ENCODE data around the gene LRPAP1.
"Not testable (repeated sequence)": the region's sequence is repeated elsewhere in the genome, so short reads cannot be mapped to it uniquely, and the experiment has no call there.

Gene LRPAP1

GRCh38 chr4:3471098-3471760, 61.0 kb downstream of the LRPAP1 start:
- DNase-seq: no peak

- DNase-seq: no peak
Observed at GRCh38 chr4:3470244-3471097, 61.8 kb downstream of the LRPAP1 start.

DNA sequence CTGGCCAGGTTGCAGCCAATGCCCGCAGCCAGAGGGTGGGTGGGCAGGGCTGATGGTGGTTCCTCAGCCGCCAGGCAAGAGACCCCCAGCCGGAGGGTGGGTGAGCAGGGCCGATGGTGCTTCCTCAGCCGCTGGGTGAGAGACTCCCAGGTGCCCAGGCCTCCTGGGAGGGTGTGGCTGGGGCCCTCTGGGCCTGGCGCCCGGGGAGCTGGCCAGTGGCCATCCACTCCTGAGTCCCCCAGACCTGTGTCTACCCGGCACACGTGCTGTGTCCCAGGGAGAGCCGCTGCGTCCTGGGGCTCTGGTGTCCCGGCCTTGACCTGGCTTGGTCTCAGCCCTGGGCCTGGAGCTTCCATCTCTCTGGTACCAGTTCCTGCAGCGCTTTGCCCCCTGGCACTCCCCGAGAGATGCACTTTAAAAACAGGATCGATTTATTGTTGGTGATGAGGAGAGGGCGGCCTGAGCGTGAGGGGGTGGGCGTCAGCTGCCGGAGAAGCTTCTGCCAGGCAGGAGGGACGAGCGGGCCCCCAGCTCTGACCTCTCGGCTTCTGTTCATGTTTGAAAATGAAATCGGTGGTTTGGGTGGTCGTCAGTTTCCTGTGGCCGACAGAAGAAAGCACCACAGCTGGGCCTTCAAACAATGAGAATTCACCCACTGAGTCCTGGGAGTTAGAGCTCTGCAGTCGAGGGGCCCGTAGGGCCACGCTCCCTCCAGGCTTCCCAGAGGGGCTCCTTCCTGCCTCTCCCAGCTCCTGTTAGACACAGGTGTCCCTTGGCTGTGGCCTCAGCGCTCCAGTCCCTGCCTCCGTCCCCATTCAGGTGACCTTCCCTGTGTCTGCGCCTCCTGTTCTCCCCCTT, 62.6 kb downstream of the LRPAP1 start:
- no peak for DNase-seq

DNA sequence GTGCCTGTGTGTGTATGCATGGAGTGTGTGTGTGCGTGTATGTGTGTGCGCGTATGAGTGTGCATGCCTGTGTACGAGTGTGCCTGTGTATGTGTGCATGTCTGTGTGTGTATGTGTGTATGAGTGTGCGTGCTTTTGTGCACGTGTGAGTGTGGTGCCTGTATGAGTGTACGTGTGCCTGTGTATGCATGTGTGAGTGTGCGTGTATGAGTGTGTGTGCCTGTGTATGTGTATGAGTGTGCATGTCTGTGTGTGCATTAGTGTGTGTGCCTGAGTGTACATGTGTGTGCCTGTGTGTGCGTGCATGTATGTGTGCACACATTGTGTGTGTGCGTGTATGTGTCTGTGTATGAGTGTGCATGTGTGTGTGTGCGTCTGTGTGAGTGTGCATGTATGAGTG, 63.4 kb downstream of the LRPAP1 start:
- DNase-seq: no peak

- DNase-seq: no peak
Observed at GRCh38 chr4:3468154-3468553, 64.1 kb downstream of the LRPAP1 start.

DNA sequence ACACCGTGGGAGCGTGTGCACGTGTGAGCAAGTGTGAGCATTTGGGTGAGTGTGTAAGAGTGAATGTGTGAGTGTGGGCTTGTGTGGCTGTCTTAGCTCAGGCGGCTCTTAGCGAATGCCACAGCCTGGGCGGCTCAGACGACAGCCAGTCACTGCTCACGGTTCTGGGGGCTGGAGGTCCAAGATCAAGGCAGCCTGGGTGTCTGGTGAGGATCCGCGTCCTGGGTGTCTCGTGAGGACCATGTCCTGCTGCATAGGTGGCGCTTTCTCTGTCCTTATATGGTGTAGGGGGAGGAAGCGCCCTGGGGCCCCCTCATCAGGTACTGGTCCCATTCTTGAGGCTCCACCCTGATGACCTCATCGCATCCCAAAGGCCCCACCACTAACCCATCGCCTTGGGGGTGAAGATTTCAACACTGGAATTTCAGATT, 64.6 kb downstream of the LRPAP1 start:
- no peak for DNase-seq

GRCh38 chr4:3466691-3467600, 65.3 kb downstream of the LRPAP1 start:
- DNase-seq: no peak

DNA sequence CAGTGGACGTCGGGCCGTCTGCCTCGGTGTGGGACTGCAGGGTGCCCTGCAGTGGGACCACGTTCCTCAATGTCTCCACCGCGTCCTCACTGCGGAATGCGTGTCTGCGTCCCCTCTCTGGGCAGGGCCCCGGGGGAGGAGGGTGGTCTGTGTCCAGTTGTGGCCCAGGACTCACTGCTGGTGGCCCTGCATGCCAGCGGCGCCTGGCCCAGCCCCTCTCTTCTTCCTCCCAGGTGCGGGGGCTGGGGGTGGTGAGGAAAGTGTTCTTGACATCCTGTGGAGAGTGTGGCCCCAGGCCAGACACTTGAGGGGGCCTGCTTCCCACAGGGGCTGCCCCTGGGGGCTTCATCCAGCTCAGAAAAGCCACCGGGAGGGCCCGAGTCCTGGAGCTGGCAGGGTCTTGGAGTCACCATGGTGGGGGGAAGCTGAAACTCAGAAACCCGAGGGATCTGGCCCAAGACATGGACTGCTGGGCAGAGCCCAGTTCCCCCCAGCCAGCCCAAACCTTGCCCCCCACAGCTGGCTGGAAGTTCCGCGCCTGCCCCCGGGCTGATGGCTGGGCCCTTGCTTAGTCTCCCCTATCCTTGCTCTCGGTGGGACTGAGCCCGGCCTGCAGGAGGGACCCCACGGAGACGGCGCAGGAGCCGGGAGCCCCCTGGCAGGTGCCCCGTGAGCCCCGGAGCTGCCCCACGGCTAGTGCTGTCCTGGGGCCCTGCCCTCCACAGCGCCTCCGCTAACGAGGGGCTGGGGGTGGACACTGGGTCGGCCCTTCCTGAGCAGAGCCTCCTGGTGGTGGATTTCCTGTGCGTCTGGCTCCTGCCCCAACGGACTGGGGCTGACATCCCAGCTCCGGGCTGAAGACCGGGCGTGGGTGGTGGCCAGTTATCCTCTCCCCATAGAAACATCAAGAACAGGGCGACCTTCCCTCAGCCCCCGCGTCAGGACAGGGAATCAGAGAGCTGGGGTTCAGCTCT, 66.2 kb downstream of the LRPAP1 start:
- DNase-seq: no peak

DNA sequence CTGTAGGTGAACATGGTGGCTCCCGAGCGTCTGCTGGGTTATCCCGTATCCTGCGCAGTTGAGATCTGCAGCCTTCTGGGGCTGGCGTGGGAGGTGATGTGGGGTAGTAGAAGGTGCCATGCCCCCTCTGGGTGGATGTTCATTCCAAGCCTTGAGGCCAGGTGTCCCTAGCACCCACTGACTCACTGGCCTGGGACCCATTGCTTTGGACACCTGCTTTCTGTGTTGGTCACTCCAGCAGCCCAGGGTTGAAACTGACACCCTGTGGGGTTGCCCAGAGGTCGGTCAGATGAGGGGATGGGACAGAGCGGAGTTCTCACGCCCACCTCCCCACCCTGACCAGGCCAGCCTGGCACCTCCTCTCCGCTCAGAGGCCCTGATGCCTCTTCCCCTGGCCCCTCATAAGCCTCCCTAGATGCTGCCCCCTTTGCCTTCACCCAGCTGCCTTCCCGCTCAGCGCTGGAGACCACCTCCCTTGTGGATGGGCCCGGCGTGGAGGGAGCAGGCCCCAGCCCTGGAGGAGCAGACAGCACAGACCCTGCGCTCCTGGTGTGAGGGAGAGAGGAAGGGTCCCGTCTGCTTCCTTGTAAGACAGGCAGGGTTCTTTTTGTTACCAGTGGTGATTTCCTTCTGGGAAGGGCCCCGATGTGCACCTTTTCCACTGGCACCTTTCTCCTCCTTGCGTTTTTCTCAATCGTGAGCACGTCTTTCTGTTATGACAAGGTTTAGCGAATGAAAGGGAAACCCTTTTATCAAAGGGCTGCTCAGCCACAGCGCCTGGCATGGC, 67.1 kb downstream of the LRPAP1 start:
- no peak for DNase-seq

- no peak for DNase-seq
Observed at GRCh38 chr4:3464349-3464905, 67.8 kb downstream of the LRPAP1 start.

- DNase-seq: no peak
Observed at GRCh38 chr4:3463556-3464348, 68.5 kb downstream of the LRPAP1 start.

- DNase-seq: no peak
Observed at GRCh38 chr4:3462790-3463415, 69.3 kb downstream of the LRPAP1 start, which contains the start of gene DOK7. Gene DOK7, plus strand, starts transcription at chr4:3463306. Its CDS starts 70 bp downstream, at chr4:3463376.

- no peak for DNase-seq
Observed at GRCh38 chr4:3462321-3462789, 69.9 kb downstream of the LRPAP1 start.

DNA sequence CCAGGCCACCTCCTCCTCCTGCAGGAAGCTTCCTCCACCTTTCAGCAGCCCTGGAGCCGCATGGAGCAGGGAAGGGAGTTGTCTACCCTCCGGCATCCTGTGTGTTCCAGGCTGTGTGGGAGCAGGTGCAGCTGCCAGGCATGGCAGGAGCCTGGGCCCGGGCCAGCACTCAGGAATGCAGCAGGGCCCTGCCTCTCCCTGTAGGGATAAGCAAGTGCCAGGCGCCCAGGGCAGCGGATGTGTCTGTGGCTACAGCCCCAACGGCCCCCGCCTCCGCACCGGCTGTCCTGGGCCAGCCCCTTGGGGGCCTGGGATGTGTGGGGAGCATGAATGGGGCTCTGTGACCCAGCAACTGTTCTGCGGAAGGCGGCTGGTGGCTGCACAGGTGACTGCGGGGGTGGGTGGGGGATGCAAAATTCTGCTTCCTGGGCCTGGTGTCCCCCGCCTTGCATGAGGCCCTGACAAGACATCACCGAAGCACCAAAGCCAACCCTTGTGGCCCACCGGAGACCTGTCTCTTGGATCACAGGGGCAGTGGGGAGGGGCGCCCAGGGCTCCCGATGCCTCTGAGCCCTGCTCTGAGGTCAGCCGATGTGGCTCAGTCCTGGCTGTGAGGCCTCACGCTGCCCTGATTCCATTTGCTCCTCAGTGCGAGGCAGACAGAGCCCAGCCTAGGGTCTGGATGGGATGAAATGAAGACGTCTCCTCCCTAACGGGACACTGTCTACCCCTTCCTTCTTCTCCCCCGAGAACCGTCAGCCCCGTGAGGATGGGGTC, 70.5 kb downstream of the LRPAP1 start:
- no peak for DNase-seq

DNA sequence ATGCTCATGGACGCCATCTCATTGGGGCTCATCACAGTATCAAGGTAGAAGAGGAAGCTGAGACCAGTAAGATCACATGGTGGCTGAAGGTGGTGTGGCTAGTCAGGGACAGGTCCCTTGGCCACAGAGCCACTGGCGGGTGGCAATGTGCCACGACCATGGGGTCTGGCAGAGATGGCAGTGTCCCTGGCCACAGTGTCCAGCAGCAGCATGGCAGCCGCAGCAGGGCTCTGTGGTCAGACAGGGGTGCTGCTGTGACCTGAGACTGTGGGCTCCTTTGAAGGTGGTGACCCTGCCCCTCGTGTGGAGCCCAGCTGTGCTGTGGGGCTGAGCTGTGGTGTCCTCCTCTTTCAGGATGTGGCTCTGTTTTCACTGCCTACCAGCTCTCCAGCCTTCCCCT, 71.3 kb downstream of the LRPAP1 start:
- no peak for DNase-seq

DNA sequence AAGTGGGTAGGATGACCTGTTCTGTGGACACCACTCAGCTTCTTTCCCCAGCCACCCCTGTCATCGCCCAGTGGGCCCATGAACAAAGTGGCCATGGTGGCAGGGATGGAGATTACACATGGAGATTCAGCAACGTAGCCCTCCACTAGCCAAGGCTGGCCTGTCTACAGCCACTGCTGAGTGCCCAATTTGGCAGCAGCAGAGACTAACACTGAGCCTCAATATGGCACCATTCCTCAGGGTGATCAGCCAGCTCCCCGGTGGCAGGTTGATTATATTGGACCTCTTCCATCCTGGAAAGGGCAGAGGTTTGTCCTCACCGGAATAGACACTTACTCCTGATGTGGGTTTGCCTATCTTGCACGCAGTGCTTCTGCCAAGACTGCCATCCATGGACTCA, 73.1 kb downstream of the LRPAP1 start:
- not testable (repeated sequence) for DNase-seq

DNA sequence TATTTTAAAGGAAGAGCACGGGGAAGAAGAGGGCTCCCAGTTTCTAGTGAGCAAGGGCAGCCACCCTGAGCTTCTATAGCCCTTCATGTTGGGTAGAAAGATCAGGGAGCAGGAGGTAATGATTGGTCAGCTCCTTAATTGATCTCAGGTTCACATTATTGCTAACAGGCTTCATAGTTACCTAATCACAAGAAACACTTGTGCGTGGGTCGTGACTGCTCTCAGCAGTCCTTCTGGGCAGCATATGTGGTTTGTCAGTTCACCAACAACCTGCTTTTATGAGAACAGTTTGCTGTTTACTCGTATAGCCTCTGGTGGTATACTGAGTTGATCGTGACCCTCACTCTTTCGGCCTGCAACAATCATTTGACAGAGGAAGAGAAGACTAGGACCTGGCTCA, 73.9 kb downstream of the LRPAP1 start:
- DNase-seq: no peak

Measured in NCI-H524 treated with DMSO at 0.1 percent for 48 hours (cell line).